Activated T-cell treated with anti-CD3 and anti-CD28 coated beads, Interleukin-2, amount 50 U/mL, for 48 hours (primary cell): ENCODE measurements around the gene CPNE4.
"Not testable (repeated sequence)": the region's sequence is repeated elsewhere in the genome, so short reads cannot be mapped to it uniquely, and the experiment has no call there.

Source experiments
- DNase-seq, 2 experiments: peaks; one replicate each; pipeline ENCODE4 v3.0.0-alpha.2; 2020

The CPNE4 gene

DNA sequence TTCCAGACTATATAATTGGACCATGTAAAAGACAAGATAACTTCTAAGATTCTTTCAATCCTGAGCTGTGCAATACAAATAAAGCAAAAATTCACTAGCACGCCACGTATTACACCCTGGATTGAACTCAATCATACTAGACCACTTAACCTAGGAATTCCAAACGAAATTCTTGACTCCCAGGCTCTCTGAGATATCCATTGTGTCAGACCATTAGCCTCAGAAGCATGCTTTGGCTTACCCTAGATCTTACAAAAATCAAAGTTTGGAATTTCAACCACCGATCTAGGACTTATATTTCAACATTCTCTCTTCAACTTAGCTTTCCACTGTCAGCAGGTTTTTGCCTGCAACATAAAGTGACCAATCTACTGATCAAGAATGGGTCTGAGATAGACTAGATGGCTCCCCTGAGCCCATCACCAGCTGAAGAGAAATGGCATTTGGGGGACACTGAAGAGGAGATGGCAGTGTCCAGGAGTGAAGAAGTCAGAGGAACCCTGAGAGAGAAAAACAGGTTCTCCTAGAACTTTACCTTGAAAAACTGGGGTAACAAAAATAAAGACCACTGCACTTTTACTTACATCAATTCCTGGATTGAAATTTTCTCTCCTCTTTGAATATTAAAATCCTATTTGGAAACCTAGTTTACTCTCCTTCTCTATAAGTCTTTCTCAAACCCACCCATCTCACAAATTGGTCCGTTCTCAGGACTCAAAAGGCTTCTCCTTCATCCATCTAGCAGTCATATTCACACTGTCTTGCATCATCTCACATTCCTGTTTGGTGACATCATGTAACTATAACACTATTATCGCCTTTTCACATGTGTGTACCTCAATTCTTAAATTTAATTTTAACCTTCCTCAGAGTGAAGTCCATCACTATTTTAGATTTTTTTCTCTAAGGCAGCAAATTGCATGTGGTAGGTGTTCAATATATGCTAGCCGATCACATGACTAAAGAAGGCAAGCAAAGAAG, 18.5 kb downstream of the CPNE4 start:
- no peak for DNase-seq

DNA sequence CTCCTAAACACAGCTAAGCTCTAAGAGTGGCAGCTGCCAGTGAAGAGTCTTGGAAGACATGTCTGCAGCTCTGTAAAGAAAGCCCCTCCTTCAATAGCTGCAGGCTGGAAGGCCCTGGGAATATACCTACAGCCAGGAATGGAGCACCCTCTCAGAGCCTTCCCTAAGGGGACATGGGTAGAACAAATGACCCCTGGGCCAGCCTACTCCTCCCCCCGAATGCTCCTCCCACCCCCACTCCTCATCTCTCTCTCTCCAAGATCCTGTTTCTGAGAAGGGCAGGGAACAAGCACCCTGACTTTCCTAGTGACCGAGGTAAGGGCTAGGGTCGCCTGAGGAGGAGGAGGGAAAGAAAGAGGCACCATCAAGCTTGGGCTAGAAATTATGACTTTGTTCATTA, 20.7 kb downstream of the CPNE4 start:
- DNase-seq = no peak

DNA sequence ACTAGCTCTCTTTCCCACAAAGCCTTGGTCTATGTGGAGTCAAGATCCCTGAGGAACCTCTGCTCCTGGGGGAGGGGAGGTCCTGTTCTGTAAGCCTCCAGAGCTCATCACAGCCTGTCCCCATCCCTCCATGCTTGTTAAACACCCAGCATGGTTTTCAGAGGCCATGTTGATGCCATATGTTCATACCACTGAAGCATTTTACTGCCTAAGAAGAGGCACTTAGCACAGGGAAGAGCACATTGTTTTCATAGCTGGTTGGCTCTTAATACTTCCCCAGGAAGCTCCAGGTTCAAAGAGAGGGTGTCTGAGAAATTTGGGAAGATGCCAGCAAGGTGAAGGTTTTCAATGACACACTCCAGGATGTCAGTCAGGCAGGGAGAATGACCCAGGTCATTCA, 25.6 kb downstream of the CPNE4 start:
- no peak for DNase-seq

DNA sequence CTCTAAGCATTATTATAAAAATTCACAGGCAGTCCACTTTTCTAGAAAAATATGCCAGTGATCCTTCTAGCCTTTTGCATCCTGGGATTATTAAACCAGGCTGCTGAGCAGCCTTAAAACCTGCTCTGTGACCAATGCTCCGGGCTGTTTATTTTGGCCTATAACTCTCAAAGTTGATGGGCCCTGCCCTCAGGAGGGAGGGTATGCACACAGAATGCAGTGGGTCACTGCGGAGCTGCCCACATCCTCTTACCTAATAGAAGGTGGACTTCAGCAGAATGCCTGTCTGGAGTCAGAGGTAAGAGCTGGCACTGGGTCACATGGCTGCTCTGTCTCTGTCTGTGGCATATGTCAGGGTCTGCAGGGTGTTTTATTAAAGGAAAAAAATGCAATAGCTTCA, 26.0 kb downstream of the CPNE4 start:
- DNase-seq = no peak

DNA sequence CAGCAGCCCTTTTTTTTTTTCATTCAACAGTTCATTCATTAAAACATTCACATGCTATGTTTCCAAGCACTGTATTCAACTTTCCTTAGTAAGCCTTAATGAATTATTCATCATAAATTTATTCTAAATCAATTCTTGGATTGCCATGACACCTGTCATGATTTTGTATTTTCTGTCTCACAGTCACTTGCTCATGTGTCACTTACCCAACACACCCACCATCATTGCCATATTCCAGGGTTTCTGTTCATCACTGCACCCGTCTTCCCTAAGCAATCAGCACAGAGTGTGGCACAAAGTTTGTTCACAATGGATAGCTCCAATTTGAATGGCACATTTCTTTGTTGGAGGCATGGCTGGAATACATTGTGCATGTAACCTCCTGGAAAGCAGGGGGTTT, 27.2 kb downstream of the CPNE4 start:
- no peak for DNase-seq

DNA sequence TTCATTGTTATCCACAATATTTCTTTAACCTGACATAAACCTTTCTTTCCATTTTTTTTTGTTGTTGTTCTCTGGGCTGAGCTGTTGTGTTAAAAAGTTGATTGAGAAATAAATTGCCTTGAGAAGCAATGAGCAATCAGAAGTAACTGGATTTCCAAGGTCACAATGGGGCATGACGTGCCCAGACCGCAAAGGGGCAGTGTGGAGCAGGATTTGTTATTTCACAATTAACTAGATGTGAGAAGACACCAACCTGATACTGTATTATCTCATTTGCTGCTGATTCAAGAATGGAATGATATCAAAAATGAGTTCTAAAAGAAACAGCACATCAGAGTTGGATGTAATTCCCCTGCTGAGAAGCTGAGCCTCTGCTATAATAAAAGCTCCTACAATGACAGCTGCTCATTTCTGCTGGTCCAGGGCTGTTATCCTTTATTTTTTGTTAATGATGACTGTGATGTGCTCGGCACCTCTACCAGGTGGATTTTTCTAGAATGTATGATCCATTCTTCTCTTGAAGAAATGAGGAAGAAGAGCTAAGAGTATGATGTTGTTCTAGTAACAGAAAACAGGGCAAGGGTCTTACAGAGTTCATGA, 28.1 kb downstream of the CPNE4 start:
- peak; percentile 29 to 35 for DNase-seq

DNA sequence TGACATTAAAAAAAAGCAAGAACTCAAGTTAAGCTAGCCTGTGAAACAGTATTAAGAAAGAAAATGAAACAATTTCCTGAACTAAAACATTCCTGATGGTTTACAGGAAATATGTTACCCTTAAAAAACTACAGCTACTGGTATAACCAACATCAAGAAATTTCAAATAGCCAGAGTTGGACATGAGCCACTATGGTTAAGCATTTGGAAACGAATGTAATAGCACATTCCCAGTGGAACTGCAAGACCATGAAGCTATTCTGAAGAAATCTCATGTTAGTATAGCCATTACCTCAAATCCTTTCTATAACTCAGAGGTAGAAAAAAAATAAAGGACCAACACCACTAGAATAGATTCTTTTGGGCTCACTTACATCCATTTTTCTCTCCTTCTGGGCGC, 30.2 kb downstream of the CPNE4 start:
- no peak for DNase-seq

DNA sequence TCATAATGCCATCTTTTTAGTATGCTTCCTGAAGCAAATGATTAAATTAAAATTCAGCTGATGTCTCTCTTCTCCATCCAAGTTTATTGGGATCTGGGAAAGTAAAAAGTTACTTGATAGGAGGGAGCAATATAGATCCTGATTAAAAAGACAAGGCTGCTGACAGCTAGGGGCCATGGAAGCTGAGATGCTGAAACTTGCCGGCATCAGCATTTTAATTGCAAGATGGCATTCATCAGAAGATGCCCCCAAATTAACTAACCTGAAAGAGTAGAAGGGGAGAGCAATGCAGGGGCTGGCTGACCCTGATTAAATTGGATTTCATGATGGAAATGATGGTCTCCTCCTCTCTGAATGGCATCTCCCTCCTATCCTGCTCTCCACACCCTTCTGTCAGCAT, 31.1 kb downstream of the CPNE4 start:
- DNase-seq = no peak

DNA sequence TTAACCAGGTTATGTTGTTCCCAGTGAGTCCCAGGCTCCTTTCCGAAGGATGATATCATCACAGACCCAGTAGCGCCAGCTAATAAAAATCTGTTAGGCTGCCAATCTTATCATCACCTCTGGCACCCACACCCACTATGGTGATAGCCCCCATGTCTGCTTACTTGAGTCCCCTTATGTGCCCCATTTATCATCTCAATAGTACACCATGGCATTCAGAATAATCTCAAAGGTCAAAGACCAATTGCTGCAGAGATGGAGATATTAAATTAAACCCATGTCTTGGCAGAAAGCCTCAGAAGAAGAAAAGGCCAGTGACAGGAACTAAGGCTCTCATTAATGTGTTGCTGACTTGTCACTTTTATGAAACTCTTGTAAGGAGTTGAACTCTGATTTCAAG, 32.8 kb downstream of the CPNE4 start:
- DNase-seq = no peak

DNA sequence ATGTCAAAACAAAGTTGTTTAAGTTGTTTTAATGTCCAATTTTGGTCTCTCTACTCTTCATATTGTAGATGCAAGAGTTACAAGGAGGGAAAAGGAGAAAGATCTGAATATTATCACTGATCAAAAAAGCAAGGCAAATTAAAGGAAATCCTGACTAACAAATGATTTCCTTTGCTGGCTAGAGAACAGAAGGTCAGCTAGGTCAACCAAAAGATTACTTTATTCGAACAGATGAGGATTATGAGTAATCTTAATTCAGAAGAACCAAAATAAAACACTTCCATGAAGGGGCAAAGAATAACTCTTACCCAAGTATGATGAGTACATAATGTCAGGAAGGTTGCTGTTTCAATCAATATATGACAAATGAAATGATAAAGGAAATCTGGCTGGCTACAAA, 33.8 kb downstream of the CPNE4 start:
- no peak for DNase-seq

DNA sequence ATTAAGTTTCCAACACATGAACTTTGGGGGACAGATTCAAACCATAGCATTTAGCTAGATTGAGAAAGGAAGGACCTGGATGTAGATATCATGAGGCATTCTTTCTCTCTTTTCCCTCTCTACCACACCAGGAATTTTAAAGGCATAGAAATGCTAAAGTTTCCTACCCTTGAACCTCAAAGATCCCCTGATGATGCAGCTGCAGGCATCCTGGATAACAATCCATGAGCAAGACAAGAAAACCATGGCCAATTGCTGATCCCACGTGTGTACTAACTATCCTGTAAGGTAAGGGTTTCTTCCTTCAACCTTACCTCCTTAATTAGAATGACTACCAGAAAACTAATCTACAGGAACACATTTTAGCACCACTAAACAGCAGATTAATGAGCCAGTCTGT, 36.8 kb downstream of the CPNE4 start:
- no peak for DNase-seq

DNA sequence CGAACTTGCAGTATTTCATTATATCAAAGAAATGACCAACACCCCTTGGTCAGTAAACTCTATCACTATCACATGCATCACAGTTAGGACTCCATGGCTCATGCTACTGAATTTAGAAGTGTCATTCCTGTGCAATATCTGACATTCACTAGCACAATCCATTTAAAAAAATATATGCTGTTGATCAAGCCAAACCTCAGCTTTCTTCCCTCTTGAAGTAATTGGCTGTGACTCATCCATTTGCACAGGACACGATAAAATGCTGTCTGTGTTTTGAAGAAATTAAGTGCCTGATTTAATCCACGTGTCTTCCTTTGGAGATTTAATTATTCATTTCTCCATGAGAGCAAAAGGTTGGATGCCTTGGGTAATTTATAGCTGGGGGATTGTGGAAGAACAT, 38.9 kb downstream of the CPNE4 start:
- no peak for DNase-seq

DNA sequence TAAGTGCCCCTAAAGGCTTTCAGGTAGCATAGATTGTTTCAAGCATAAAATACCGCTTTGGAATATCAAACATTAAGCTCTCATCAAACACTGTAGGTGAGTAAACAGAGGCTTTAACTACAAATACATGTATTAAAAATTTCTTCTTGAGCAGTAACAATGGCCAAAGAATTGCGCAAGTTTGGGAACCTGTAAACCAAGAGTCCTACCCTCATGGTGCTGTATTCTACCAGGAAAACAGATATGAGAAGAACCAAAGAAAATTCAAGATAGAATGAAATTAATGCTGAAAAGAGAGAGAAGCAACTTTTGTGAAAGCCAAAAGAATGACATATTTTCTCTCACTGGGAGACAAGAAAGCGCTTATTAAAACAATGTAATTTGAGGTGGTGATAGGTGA, 45.5 kb downstream of the CPNE4 start:
- DNase-seq = no peak

DNA sequence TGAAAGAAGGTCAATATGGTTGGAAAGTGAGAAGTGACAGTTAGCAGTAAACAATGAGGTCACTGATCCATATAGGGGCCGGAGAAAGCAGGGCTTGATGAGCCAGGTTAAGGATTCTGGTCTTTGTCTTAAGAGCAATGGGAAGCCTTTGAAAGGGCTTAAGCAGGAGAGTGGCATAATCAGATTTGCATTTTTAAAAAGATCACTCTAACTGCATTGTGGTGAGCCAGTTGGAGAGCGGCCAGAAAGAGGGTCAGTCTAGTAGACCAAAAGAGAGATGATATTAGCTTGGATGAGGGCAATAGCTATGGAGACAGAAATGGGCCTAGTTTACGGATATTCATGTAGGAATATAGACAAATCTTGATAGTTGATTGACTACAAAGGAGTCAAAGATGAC, 46.6 kb downstream of the CPNE4 start:
- no peak for DNase-seq

DNA sequence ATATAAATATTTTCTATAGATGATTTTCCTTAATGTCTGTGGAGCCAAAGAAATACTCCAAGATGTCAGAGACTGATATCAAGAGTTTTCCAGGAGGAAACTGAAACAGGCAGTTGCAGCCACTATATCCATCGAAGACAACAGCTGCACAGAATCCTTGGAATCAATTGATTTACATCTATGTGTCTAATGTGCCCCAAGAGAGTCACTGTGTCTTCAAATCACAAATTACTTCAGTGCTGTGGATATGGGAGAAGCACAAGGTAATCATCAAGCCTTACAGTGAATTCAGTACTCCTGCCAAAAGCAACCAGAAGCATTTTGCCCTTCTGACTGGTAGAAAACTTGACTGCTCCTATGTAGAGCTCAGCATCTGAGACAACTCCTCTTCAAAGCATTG, 51.1 kb downstream of the CPNE4 start:
- no peak for DNase-seq

DNA sequence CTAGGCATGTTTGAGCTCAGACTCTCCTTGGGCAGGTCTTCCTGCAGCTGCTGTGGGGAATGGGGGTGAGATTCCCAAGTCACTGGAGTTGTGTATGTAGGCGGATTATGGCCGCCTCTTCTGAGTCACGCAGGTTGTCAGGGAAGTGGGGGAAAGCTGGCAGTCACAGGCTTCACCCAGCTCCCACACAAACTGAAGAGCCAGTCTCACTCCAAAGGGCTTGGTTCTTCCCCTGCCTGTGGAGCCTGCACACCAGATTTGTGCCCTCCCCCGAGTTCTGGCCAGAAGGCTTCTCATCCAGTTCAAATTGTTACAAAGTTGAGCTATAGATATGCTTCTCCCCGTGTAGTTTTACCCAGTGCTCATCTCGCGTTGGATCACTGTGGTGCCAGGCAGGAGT, 53.5 kb downstream of the CPNE4 start:
- DNase-seq = no peak

DNA sequence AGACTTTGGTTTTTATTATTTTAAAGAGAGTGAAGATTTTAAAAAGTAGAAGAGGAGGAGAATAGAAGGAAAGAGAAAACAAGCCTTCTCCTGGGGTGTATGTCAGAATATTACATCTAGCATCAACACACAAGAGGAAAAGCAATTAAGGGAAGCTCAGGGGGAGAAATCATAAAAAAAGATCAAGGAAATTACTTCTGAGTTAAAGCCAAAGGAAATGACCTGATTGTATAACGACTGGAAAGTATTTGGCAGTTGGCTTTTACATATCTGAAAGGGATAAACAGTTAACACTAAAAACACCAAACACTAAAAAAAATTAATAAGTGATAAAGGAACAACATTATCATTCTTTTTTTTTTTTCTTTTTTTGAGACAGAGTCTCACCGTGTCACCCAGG, 58.4 kb downstream of the CPNE4 start:
- DNase-seq = no peak

DNA sequence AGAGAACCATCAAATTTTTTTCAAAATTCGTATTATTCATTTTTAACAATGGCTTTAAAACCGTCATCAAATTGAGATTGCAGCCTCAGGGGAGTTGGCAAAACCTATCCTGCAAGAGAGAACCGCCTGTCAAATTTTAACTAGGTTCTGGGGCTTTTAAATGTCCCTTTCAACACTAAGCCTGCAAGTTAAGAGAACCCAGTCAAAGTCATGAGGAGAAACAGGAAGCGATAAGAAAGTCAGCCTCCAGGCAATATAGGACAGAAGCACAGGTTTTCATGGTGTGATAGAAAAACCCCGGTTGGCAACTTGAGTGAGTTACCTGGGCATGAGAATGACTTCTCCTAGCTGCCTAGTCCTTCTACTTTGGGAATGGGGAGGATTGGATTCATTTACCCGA, 59.8 kb downstream of the CPNE4 start:
- DNase-seq = no peak

DNA sequence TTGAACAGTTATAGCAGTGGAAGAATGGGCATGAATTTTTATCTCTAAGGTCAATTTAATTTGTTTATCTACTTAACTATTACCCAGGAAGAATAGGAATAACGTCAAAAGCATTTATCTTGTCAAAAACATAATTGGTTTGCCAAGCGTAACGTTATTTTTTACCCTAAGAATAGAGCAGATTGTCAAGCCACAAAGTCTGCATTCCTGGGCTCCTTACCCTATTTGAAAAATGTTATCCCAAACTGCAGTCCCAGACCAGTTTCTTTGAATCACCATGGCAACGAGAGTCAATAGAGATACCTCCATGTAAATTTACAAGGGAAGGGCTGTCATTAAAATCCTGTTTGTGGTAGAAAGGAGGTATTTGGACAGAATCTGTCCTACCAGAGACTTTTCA, 61.1 kb downstream of the CPNE4 start:
- no peak for DNase-seq

DNA sequence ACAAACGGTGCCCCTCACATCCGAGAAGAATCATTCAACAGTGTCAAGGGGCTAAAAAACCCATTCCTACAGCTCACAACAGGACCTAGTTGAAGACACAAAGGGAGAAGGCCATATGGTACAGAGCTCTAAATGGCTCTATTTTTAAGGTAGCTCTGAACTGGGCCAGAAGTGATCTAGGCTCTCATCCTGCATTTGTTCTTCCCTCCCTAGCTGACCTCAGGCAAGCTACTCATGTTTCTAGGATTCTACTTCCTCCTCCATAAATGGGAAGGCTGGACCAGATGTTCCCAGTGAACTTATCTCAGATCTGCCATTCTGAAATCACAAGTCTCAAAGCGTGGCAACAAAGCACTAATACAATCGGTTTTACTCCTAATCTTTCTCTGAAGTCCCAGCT, 62.3 kb downstream of the CPNE4 start:
- no peak for DNase-seq

DNA sequence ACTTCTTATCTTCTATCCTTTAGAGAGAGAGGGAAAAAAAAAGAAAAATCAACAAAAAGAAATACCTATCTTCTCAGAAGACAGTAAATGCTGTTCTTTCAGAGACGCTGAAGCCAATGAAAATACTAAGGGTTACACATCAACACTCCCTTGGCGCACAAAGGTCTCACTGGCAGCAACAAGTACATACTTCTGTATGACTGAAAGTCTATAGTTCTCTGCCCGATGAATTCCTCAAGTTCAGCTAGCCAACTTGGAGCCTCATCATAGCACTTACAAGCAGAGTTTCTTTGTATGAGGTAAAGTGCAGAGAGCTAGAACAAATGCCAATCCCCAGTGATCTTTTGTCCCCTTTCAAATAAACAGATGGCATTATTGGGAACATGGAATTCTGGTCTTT, 62.7 kb downstream of the CPNE4 start:
- DNase-seq = no peak

DNA sequence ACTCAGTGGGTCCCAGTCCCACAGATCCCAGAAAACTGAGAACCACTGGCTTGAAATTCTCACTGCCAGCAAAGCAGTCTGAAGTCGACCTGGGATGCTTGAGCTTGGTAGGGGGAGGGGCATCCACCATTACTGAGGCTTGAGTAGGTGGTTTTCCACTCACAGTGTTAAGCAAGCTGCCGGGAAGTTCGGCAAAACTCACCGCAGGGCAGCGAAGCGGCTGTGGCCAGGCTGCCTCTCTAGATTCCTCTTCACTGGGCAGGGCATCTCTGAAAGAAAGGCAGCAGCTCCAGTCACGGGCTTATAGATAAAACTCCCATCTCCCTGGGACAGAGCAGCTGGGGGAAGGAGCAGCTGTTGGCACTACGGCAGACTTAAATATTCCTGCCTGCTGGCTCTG, 71.4 kb downstream of the CPNE4 start:
- DNase-seq = not testable (repeated sequence)

DNA sequence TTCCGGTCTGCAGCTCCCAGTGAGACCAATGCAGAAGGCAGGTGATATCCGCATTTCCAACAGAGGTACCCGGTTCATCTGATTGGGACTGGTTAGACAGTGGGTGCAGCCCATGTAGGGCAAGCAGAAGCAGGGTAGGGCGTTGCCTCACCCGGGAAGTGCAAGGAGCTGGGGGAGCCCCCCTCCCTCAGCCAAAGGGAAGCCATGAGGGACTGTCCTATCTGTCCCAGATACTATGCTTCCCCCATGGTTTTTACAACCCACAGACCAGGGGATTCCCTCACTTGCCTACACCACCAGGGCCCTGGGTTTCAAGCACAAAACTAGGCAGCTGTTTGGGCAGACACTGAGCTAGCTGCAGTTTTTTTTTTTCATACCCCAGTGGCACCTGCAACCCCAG, 71.8 kb downstream of the CPNE4 start:
- no peak for DNase-seq

DNA sequence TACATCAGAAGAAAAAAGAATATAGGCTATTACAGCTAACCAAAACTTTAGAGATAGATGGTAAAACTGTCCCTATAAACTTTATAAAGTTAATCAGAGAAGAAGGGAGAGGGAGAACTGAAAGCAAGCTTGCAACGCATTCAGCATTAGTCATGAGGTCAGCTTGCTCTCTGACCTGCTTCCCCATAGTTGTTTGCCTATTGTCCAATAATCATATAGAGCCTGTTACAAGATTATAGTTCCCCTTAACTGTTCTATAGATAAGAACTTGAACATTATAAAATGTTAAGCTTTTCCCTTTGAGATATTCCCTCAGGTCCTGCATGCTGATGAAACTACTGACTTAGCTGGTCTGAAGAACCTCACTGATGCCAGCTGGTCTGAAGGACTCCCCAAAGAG, 74.5 kb downstream of the CPNE4 start:
- no peak for DNase-seq

DNA sequence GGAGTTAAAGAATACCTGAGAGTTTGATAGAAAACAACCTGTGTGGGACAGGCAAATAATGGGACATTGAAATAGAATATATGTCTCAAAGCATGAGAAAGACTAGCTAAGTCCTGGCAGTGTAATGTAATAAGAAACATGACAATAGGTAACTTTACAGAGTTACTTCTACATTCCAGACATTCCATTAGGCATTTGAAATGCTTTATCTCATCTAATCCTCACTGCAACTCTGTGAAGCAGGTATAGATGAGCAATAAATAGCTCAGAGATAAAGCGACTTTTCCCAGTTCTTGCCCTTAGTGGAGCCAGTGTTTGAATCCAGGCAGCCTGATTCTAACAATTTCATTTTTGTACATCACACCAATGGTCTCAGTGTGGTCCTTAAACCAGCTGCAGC, 76.8 kb downstream of the CPNE4 start:
- DNase-seq = no peak
